NCI-H524 (cell line): Measurements from ENCODE around the gene DDX39A.

Experiments used
- DNase-seq, 2 experiments: peaks; one replicate each; lab custom pipeline; 2025; lab: John Stamatoyannopoulos, UW

The DDX39A gene

GRCh38 chr19:14363183-14364097 is 55.7 kb downstream of the DDX39A start:
- DNase-seq = peak; percentile 91 to 93

GRCh38 chr19:14361824-14362223 is 57.3 kb downstream of the DDX39A start:
- DNase-seq = peak; percentile 24 to 59
